ENCODE results near the gene EIF2D. TPM values are rescaled to one million over a fixed set of nuclear protein-coding genes. Genes with fewer than 3 reads are reported as not detected.

Gene EIF2D
- total and polyA plus RNA-seq, 9 of the 15 experiments (the other 6 are each of a cell fraction or from before 2014, with no cell fraction given) = 81.1 to 138 (median 93.9) TPM

GRCh38 chr1:206590025-206590758, 22.1 kb downstream of the EIF2D start:
- Histone ChIP-seq H3K27me3 (ENCODE audit: control insufficient read depth in 2 of 2, insufficient read depth in 2 of 2, low read length in 2 of 2) (no peaks in the 10 kb centered on the region), H3K79me2 (ENCODE audit: control insufficient read depth, insufficient read depth, low read length) (no peaks in the 10 kb centered on the region), H3K4me2 (ENCODE audit: insufficient read depth, low read length) (no peak overlapping the region), H3K9me1 (ENCODE audit: control insufficient read depth, insufficient read depth, low read length) (no peaks in the 10 kb centered on the region), H3K27ac (ENCODE audit: extremely low read depth, low read depth, low read length) (peak overlapping the region; percentile 31; the same call in 1 of the 3 replicates), H3K9me3 (replicated peaks; ENCODE audit: control insufficient read depth, insufficient read depth, low read depth, low read length) (no peaks in the 10 kb centered on the region), H3K9ac (ENCODE audit: insufficient read depth in 1 of 2, low read depth in 2 of 2, low read length in 2 of 2) (no peak overlapping the region), H2AFZ (ENCODE audit: low read depth, low read length) (no peak overlapping the region), H3K4me1 (replicated peaks in 1 of 2; ENCODE audit: control insufficient read depth in 2 of 2, insufficient read depth in 2 of 2, low read length in 2 of 2) (peaks cover 0 to 14% of the 10 kb centered on the region in 2 experiments; a peak in 2 of 5 replicates), H3K4me3 (no peak overlapping the region), H3K36me3 (ENCODE audit: control insufficient read depth, insufficient read depth, low read length) (peaks cover 97% of the 10 kb centered on the region), H4K20me1 (replicated peaks; ENCODE audit: control insufficient read depth, insufficient read depth, low read length) (0 out of 2 replicates have a peak, but pooled peaks cover 3% of the 10 kb centered on the region)
- ChIA-PET POLR2A (no interaction called here), CTCF (ENCODE audit: low intra/inter-chr PET ratio) (interaction anchor here (0.7 to 1.6 kb wide), 4 partner anchors 22 to 322 kb away, joined by 3 to 8 read pairs (median 4); partner anchors contain the start of gene EIF2D)
- peak; percentile 74 for FAIRE-seq
- ATAC-seq = peak; percentile 77
- peak; percentile 49 to 62 (median 58) for DNase-seq (ENCODE audit: extremely low read depth in 1 of 4, low spot score in 3 of 4)
- in situ Hi-C loops (cut with MboI) (loop anchor here (25.0 kb wide), 1 partner anchor 428 kb away; no protein-coding TSS in a partner anchor), intact Hi-C loops (cut with micrococcal nuclease) (no loop called here)
- WGBS (ENCODE audit: insufficient coverage, low coverage, missing lambda C conversion rate) = 19% methylated on average over 8 of the region's 8 CpGs
- no TSS peak for BruUV-seq (replicated peaks)
- TF ChIP-seq NUFIP1 (IDR thresholded peaks at IDR 0.05; ENCODE audit: partially characterized antibody) (no peak), ATF3 (IDR thresholded peaks at IDR 0.05) (peak; percentile 80), ATF3 (CRISPR knock-in tag; conservative IDR thresholded peaks at IDR 0.05) (no peak; the same call in 1 of the 2 replicates), VEZF1 (CRISPR knock-in tag; IDR thresholded peaks at IDR 0.05) (peak; percentile 21; the same call in 1 of the 2 replicates), POLR2H (tag; IDR thresholded peaks at IDR 0.05; ENCODE audit: low read depth) (peak; percentile 48; the same call in 1 of the 2 replicates), SNRNP70 (optimal IDR thresholded peaks at IDR 0.05; ENCODE audit: low read depth, low read length) (no peak), CBX3 (IDR thresholded peaks at IDR 0.05; ENCODE audit: borderline replicate concordance in 1 of 2, low read length in 2 of 2) (peak in 1 of 2 experiments; percentile 38; a peak in 1 of 3 replicates), ID3 (CRISPR knock-in tag; IDR thresholded peaks at IDR 0.05) (no peak), ID3 (tag; IDR thresholded peaks at IDR 0.05) (0 out of 2 replicates have a peak, but pooled peaks have one; percentile 35), MAFG (tag; conservative IDR thresholded peaks at IDR 0.05) (no peak), SMARCE1 (IDR thresholded peaks at IDR 0.05) (peak; percentile 46; the same call in 1 of the 2 replicates), ATF7 (IDR thresholded peaks at IDR 0.05) (peak; percentile 60; the same call in 1 of the 2 replicates), ARID1B (IDR thresholded peaks at IDR 0.05) (peak; percentile 54; the same call in 1 of the 2 replicates), TCF3 (CRISPR knock-in tag; IDR thresholded peaks at IDR 0.05) (peak; percentile 17; the same call in 1 of the 2 replicates), U2AF2 (optimal IDR thresholded peaks at IDR 0.05; ENCODE audit: low read depth, low read length) (no peak), CC2D1A (IDR thresholded peaks at IDR 0.05) (no peak), RAD21 (CRISPR knock-in tag; conservative IDR thresholded peaks at IDR 0.05 in 1 of 2, IDR thresholded peaks at IDR 0.05 in 1 of 2) (peak; percentile 41 to 46; a peak in 3 of 4 replicates), LCOR (CRISPR knock-in tag; IDR thresholded peaks at IDR 0.05) (peak; percentile 87), PRPF4 (IDR thresholded peaks at IDR 0.05; ENCODE audit: insufficient read depth, low read depth, low read length, poor library complexity, severe bottlenecking) (no peak)
